Measurements from ENCODE around the gene PSMA7.

PSMA7 gene

GRCh38 chr20:62135573-62136266, 7.5 kb downstream of the PSMA7 start:
- DNase-seq, result no peak

GRCh38 chr20:62134735-62135231, 8.4 kb downstream of the PSMA7 start:
- no peak for DNase-seq

GRCh38 chr20:62133864-62134263, 9.3 kb downstream of the PSMA7 start:
- DNase-seq, result no peak

GRCh38 chr20:62133051-62133845, 9.9 kb downstream of the PSMA7 start:
- no peak for DNase-seq

- no peak for DNase-seq
Observed at GRCh38 chr20:62132421-62132820, 10.8 kb downstream of the PSMA7 start.

- DNase-seq, result no peak
Observed at GRCh38 chr20:62131560-62132320, 11.5 kb downstream of the PSMA7 start.

- DNase-seq, result no peak
Observed at GRCh38 chr20:62129731-62130531, 13.3 kb downstream of the PSMA7 start.

GRCh38 chr20:62128502-62128901, 14.7 kb downstream of the PSMA7 start:
- no peak for DNase-seq

- no peak for DNase-seq
Observed at GRCh38 chr20:62127799-62128198, 15.4 kb downstream of the PSMA7 start.

GRCh38 chr20:62126141-62126540, 17.1 kb downstream of the PSMA7 start:
- DNase-seq, result no peak

- DNase-seq, result no peak
Observed at GRCh38 chr20:62123450-62124118, 19.6 kb downstream of the PSMA7 start.

GRCh38 chr20:62122654-62123449, 20.3 kb downstream of the PSMA7 start:
- no peak for DNase-seq

- peak; percentile 94 for DNase-seq
Observed at GRCh38 chr20:62121776-62122653, 21.2 kb downstream of the PSMA7 start, which contains the start of gene LSM14B. LSM14B (plus strand) TSS chr20:62122475; CDS start chr20:62122667, 192 bp downstream.

- peak; percentile 56 for DNase-seq
Observed at GRCh38 chr20:62120990-62121775, 22.0 kb downstream of the PSMA7 start.

- no peak for DNase-seq
Observed at GRCh38 chr20:62120365-62120762, 22.8 kb downstream of the PSMA7 start.

GRCh38 chr20:62119591-62120364, 23.4 kb downstream of the PSMA7 start:
- DNase-seq, result no peak

- no peak for DNase-seq
Observed at GRCh38 chr20:62119115-62119514, 24.1 kb downstream of the PSMA7 start.

Data from DMS153 (cell line).